Endothelial cell of umbilical vein (primary cell): ENCODE data around the gene ZBTB43. TPM values are rescaled to one million over a fixed set of nuclear protein-coding genes. Genes with fewer than 3 reads are reported as not detected.

Experiments used
- BruUV-seq: library from RNA; stranded (reverse); fragments of 400-500 nt; replicated peaks from 2 replicates; lab custom pipeline; 2021; lab: Mats Ljungman, UMichigan
- CTCF ChIA-PET: fragments of 300-600, 350-600 bp; sonication (Branson Sonifier 250); formaldehyde crosslinking; loops from one replicate; lab custom pipeline; 2021; ENCODE audit warnings: antibody characterized with exemption, inconsistent platforms; lab: Charles Lee
- POLR2A ChIA-PET: fragments of 300-600, 350-600 bp; sonication (Branson Sonifier 250); formaldehyde crosslinking; loops from one replicate; lab custom pipeline; 2021; ENCODE audit warnings: antibody characterized with exemption, inconsistent platforms; lab: Charles Lee
- DNase-seq: peaks from one replicate; pipeline ENCODE4 v3.0.0-alpha.2; 2011; ENCODE audit warnings: low read depth, low spot score
- FAIRE-seq: peaks from 2 replicates; lab custom pipeline; 2011; peaks lifted over from hg19 to GRCh38; lab: Jason Lieb, UNC
- H2AFZ ChIP-seq: 2 replicates; pipeline ENCODE4 v1.6.0; 2012; ENCODE audit warnings: low read depth, low read length, control low read depth, inconsistent platforms
- H3K27ac ChIP-seq: 2 replicates; pipeline ENCODE4 v1.5.1; 2011; ENCODE audit warnings: low read depth, mild to moderate bottlenecking, control low read depth, low read length, moderate library complexity; ENCODE audit not compliant: insufficient read depth
- H3K27me3 ChIP-seq, 2 experiments: 2 replicates each; pipeline versions ENCODE4 v1.6.0 to v1.6.1; 2011; ENCODE audit warnings: low read length in 2 of 2, mixed read lengths in 1 of 2; ENCODE audit not compliant: control insufficient read depth in 2 of 2, insufficient read depth in 2 of 2
- H3K36me3 ChIP-seq, 2 experiments: 2 replicates in 1 of 2; 3 replicates in 1 of 2; pipeline ENCODE4 v1.5.1; 2011; ENCODE audit warnings: low read length in 2 of 2, mild to moderate bottlenecking in 1 of 2, moderate library complexity in 1 of 2; ENCODE audit not compliant: control insufficient read depth in 2 of 2, insufficient read depth in 2 of 2; ENCODE audit errors: extremely low read depth in 1 of 2
- H3K4me1 ChIP-seq: 3 replicates; pipeline ENCODE4 v1.5.1; 2011; ENCODE audit warnings: mild to moderate bottlenecking, low read length; ENCODE audit not compliant: control insufficient read depth, insufficient read depth; ENCODE audit errors: extremely low read depth
- H3K4me2 ChIP-seq: 2 replicates; pipeline ENCODE4 v1.6.1; 2011; ENCODE audit warnings: low read length, control low read depth, mixed read lengths; ENCODE audit not compliant: insufficient read depth
- H3K4me3 ChIP-seq, 3 experiments: fragments of 200-600 bp in 1 of 3; sonication (generic), shearing (Covaris generic) in 1 of 3; replicated peaks in 1 of 3; 2 replicates each; pipeline ENCODE4 v1.5.1; 2011 to 2016; ENCODE audit warnings: control low read depth in 3 of 3, low read length in 3 of 3, mild to moderate bottlenecking in 2 of 3, inconsistent platforms in 1 of 3, low read depth in 1 of 3, moderate library complexity in 1 of 3; ENCODE audit not compliant: insufficient read depth in 1 of 3
- H3K79me2 ChIP-seq: 2 replicates; pipeline ENCODE4 v1.6.0; 2012; ENCODE audit warnings: low read length, inconsistent platforms; ENCODE audit not compliant: control insufficient read depth, insufficient read depth
- H3K9ac ChIP-seq: replicated peaks from 2 replicates; pipeline ENCODE3; 2011; ENCODE audit warnings: low read length, control low read depth; ENCODE audit not compliant: insufficient read depth; ENCODE audit errors: extremely low read depth
- H3K9me1 ChIP-seq: replicated peaks from 3 replicates; pipeline ENCODE4 v1.6.0; 2011; ENCODE audit warnings: mild to moderate bottlenecking, low read length; ENCODE audit not compliant: control insufficient read depth, insufficient read depth; ENCODE audit errors: extremely low read depth
- H3K9me3 ChIP-seq: replicated peaks from 2 replicates; pipeline ENCODE4 v1.5.1; 2012; ENCODE audit warnings: low read length, inconsistent platforms; ENCODE audit not compliant: control insufficient read depth, insufficient read depth
- H4K20me1 ChIP-seq: replicated peaks from 2 replicates; pipeline ENCODE3; 2011; ENCODE audit warnings: mild to moderate bottlenecking, low read length; ENCODE audit not compliant: control insufficient read depth, insufficient read depth; ENCODE audit errors: extremely low read depth
- FOS ChIP-seq: IDR thresholded peaks from 2 replicates; pipeline ENCODE4 v1.6.1; 2011; ENCODE audit warnings: mild to moderate bottlenecking, low read length, moderate library complexity, borderline replicate concordance; ENCODE audit not compliant: insufficient read depth
- GATA2 ChIP-seq: IDR thresholded peaks from 2 replicates; pipeline ENCODE4 v1.7.0; 2011; ENCODE audit warnings: low read depth, mild to moderate bottlenecking, moderate library complexity, mixed read lengths, low read length; ENCODE audit not compliant: insufficient read length, insufficient read depth
- JUN ChIP-seq: IDR thresholded peaks from 2 replicates; pipeline ENCODE4 v1.6.1; 2011; ENCODE audit warnings: borderline replicate concordance, low read depth; ENCODE audit not compliant: insufficient read length, insufficient read depth
- MYC ChIP-seq: IDR thresholded peaks from one replicate; pipeline ENCODE4 v1.6.1; 2011; ENCODE audit warnings: mild to moderate bottlenecking, low read depth, low read length
- POLR2A ChIP-seq: IDR thresholded peaks from 2 replicates; pipeline ENCODE4 v1.6.1; 2012; ENCODE audit warnings: low read depth, mild to moderate bottlenecking, control low read depth, low read length
- dilution Hi-C: fragments of 300-500 bp; cut with MboI; formaldehyde crosslinking; loops from one replicate; pipeline ENCODE4 v1.15.0; 2019; ENCODE audit warnings: low sequenced_read_pairs; ENCODE audit not compliant: extremely low pct_ligation_motif_present
- intact Hi-C: fragments of 100-400 bp; cut with micrococcal nuclease; formaldehyde crosslinking; loops from one replicate; pipeline ENCODE4 v1.10.0; 2022
- polyA plus RNA-seq, 4 experiments: library from polyadenylated mRNA; depleted of rRNA in 3 of 4; stranded (reverse) in 3 of 4; unstranded in 1 of 4; fragments of >200 nt; gene quantifications; 2 replicates each; pipeline versions ENCODE4 v1.2.1 to v1.2.3, GENCODE V29; 2011 to 2012; ENCODE audit warnings: missing spikeins in 1 of 4
- total RNA-seq: library from RNA; stranded (reverse); gene quantifications from 2 replicates; pipeline ENCODE4 v1.2.3, GENCODE V29; 2021
- TF ChIP-seq, protein P1 (sequence below), 2 donors: IDR thresholded peaks; 1 replicate in 1 of 2; 2 replicates in 1 of 2; pipeline ENCODE4 v1.5.1; 2011; ENCODE audit warnings: low read length in 2 of 2, mild to moderate bottlenecking in 2 of 2, moderate library complexity in 2 of 2, control low read depth in 1 of 2, inconsistent platforms in 1 of 2, low read depth in 1 of 2; ENCODE audit not compliant: insufficient read depth in 1 of 2; ENCODE audit errors: extremely low read depth in 1 of 2
- TF ChIP-seq, protein P2 (sequence below): IDR thresholded peaks from 2 replicates; pipeline ENCODE4 v1.6.1; 2011; ENCODE audit not compliant: insufficient read depth, insufficient read length

Gene ZBTB43
- total and polyA plus RNA-seq, 2 donors (not counting 3 experiments of a cell fraction or from before 2014, with no cell fraction given) = 3.2 to 9.0 TPM

DNA sequence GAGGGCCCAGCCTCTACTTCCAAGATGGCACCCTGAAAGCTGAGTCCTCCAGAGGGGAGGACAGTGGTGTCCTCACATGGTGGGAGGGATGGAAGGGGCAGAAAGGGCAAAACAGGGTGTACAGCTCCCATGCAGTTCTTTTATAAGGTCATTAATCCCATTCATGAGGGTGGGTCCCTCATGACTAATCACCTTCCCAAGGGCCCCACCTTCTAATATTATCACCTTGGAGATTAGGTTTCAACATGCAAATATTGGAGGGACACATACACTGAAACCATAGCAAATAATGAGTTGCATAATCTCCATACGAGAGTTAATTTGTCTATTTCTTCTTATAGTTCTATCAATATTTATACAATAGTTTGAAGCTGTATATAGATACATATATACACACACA lies 5.8 kb upstream of the ZBTB43 start:
- no peak overlapping the region for H3K4me3 ChIP-seq
- no peaks in the 10 kb centered on the region for H3K36me3 ChIP-seq
- dilution Hi-C loops (no loop called here), intact Hi-C loops (no loop called here)
- no peak for FAIRE-seq
- H3K9me1 ChIP-seq = no peaks in the 10 kb centered on the region
- H2AFZ ChIP-seq = no peak overlapping the region
- POLR2A ChIA-PET = no interaction called here
- no peaks in the 10 kb centered on the region for H3K79me2 ChIP-seq
- no peak for DNase-seq
- CTCF ChIA-PET = interaction anchor here (1.1 to 1.5 kb wide), 3 partner anchors 12 to 26 kb away, joined by 3 to 4 read pairs (median 3); no protein-coding TSS in a partner anchor
- no peaks in the 10 kb centered on the region for H3K4me1 ChIP-seq
- no peaks in the 10 kb centered on the region for H3K9me3 ChIP-seq
- no peak overlapping the region for H3K4me2 ChIP-seq
- no peak overlapping the region for H3K9ac ChIP-seq
- H3K27ac ChIP-seq = no peak overlapping the region
- no peaks in the 10 kb centered on the region for H4K20me1 ChIP-seq
- no peak for TF ChIP-seq GATA2
- TF ChIP-seq, protein P1, sequence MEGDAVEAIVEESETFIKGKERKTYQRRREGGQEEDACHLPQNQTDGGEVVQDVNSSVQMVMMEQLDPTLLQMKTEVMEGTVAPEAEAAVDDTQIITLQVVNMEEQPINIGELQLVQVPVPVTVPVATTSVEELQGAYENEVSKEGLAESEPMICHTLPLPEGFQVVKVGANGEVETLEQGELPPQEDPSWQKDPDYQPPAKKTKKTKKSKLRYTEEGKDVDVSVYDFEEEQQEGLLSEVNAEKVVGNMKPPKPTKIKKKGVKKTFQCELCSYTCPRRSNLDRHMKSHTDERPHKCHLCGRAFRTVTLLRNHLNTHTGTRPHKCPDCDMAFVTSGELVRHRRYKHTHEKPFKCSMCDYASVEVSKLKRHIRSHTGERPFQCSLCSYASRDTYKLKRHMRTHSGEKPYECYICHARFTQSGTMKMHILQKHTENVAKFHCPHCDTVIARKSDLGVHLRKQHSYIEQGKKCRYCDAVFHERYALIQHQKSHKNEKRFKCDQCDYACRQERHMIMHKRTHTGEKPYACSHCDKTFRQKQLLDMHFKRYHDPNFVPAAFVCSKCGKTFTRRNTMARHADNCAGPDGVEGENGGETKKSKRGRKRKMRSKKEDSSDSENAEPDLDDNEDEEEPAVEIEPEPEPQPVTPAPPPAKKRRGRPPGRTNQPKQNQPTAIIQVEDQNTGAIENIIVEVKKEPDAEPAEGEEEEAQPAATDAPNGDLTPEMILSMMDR (IDR thresholded peaks at IDR 0.05; ENCODE audit: extremely low read depth in 1 of 2, insufficient read depth in 1 of 2, low read depth in 1 of 2, low read length in 2 of 2) = no peak
- TF ChIP-seq POLR2A = no peak
- TF ChIP-seq JUN = no peak
- TF ChIP-seq, protein P2, sequence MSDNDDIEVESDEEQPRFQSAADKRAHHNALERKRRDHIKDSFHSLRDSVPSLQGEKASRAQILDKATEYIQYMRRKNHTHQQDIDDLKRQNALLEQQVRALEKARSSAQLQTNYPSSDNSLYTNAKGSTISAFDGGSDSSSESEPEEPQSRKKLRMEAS = no peak
- TF ChIP-seq MYC = no peak
- no peak for TF ChIP-seq FOS
- no TSS peak for BruUV-seq
- peaks cover 0 to 2% of the 10 kb centered on the region in 2 experiments for H3K27me3 ChIP-seq
